ENCODE results near the gene ANKRD22. TPM values are rescaled to one million over a fixed set of nuclear protein-coding genes. Genes with fewer than 3 reads are reported as not detected.

ANKRD22 gene
- total and polyA plus RNA-seq, 10 of the 15 experiments (the other 5 are each of a cell fraction or from before 2014, with no cell fraction given), result 0.30 to 1.3 (median 0.71) TPM

DNA sequence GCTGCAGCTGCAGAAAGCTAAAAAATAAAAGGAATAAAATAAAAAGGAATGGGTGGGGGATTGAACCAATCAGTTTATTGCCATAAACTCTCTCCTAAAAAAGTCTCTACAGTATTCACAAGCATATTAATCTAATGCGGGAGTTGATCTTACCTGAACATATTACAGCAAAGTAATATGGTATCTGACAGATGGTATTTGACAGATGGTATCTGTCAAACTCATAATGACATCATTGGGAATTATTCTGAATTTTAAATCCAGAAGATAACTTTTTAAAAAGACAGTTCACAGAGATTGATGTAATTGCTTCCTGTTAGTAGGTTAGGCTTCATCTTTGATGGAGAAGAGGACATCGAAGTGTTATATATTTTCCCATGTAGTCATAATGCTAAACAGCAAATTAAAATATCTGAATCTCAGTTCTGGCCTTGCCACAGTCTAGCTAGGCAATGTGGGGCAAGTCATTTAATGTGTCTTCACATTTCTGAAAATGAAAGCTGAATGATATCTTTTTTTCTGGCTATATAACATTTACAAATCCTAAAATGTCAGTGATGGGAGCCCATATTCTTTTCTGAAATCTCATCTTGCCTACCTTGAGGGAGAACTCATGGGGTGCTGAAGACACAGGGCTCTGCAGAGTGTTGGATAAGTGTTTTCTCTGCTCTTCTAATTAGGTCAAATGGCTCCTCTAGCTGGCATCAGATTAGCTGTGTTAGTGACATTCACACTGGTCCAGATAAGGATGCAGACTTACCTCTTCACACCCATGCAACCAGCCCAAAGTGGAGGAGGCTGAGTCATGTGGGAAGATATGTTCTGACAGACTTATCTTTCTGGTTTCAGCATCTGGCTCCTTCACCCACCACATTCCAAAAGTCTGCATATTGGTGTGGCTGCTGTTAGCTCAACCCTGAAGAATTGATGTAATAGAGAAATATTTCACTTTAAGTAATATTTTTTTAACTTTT, 51.2 kb downstream of the ANKRD22 start:
- SMC1A ChIA-PET (ENCODE audit: uncharacterized antibody, unreplicated experiment), result interaction anchor here (1.0 kb wide), 1 partner anchor 9 kb away, joined by 3 read pairs; no protein-coding TSS in a partner anchor
- no peak for FAIRE-seq
- H3K27me3 ChIP-seq (replicated peaks in 1 of 2; ENCODE audit: control insufficient read depth in 2 of 2, insufficient read depth in 2 of 2, low read length in 1 of 2), result no peaks in the 10 kb centered on the region
- RAD21 ChIA-PET (ENCODE audit: unreplicated experiment), result no interaction called here
- H3K4me1 ChIP-seq (ENCODE audit: control insufficient read depth, insufficient read depth, low read length), result no peaks in the 10 kb centered on the region
- POLR2A ChIA-PET, result interaction anchor here (0.6 kb wide), 1 partner anchor 138 kb away, joined by 5 read pairs; no protein-coding TSS in a partner anchor
- CTCF ChIA-PET, result interaction anchor here (1.2 to 1.4 kb wide), 3 partner anchors 8 to 207 kb away, joined by 3 to 4 read pairs (median 4); no protein-coding TSS in a partner anchor
- H3K27ac ChIP-seq (ENCODE audit: control insufficient read depth, insufficient read depth), result no peak overlapping the region
- H3K79me2 ChIP-seq (ENCODE audit: control insufficient read depth, insufficient read depth, low read length), result no peaks in the 10 kb centered on the region
- no peaks in the 10 kb centered on the region for H3K36me3 ChIP-seq (ENCODE audit: control insufficient read depth in 2 of 2, insufficient read depth in 2 of 2, low read length in 1 of 2)
- intact Hi-C loops (cut with micrococcal nuclease; ENCODE audit: unreplicated experiment) (no loop called here), in situ Hi-C loops (cut with MboI) (no loop called here)
- H3K9ac ChIP-seq (ENCODE audit: control insufficient read depth, insufficient read depth, low read length), result no peak overlapping the region
- no peak overlapping the region for H3K4me2 ChIP-seq (ENCODE audit: control insufficient read depth, insufficient read depth)
- 50% methylated on average over 2 of the region's 2 CpGs for WGBS (ENCODE audit: insufficient coverage, insufficient replicate concordance, low lambda C conversion rate, missing lambda C conversion rate)
- no peaks in the 10 kb centered on the region for H3K9me3 ChIP-seq (replicated peaks; ENCODE audit: control insufficient read depth, insufficient read depth, low read length)
- no peak overlapping the region for H2AFZ ChIP-seq (ENCODE audit: control insufficient read depth, low read depth, low read length)
- no peak for ATAC-seq
- H3K4me3 ChIP-seq, result no peak overlapping the region
- BruUV-seq (replicated peaks), result no TSS peak
- no peak for DNase-seq (ENCODE audit: low read depth, low spot score)
- TF ChIP-seq RAD21 (IDR thresholded peaks at IDR 0.05; ENCODE audit: insufficient read depth, low read depth, low read length), result no peak
- H4K20me1 ChIP-seq (ENCODE audit: control insufficient read depth, insufficient read depth), result no peaks in the 10 kb centered on the region

- ChIA-PET POLR2A (no interaction called here), CTCF (interaction anchor here (1.0 to 1.4 kb wide), 3 partner anchors 15 to 30 kb away, joined by 3 to 4 read pairs (median 4); no protein-coding TSS in a partner anchor), RAD21 (ENCODE audit: unreplicated experiment) (interaction anchor here (1.8 kb wide), 1 partner anchor 66 kb away, joined by 6 read pairs; no protein-coding TSS in a partner anchor), SMC1A (ENCODE audit: uncharacterized antibody, unreplicated experiment) (interaction anchor here (0.9 to 1.8 kb wide), 5 partner anchors 9 to 107 kb away, joined by 3 to 12 read pairs (median 4); no protein-coding TSS in a partner anchor)
- no peak overlapping the region for H3K9ac ChIP-seq (ENCODE audit: control insufficient read depth, insufficient read depth, low read length)
- no peak for FAIRE-seq
- no peak overlapping the region for H3K27ac ChIP-seq (ENCODE audit: control insufficient read depth, insufficient read depth)
- WGBS (ENCODE audit: insufficient coverage, insufficient replicate concordance, low lambda C conversion rate, missing lambda C conversion rate), result 61% methylated on average over 1 of the region's 1 CpG
- H2AFZ ChIP-seq (ENCODE audit: control insufficient read depth, low read depth, low read length), result no peak overlapping the region
- no peak for DNase-seq (ENCODE audit: low read depth, low spot score)
- H3K4me1 ChIP-seq (ENCODE audit: control insufficient read depth, insufficient read depth, low read length), result peaks cover 7% of the 10 kb centered on the region; the same call in 1 of the 2 replicates
- in situ Hi-C loops (cut with MboI) (no loop called here), intact Hi-C loops (cut with micrococcal nuclease; ENCODE audit: unreplicated experiment) (loop anchor here (5.0 kb wide), 2 partner anchors 37 to 107 kb away; no protein-coding TSS in a partner anchor)
- H3K27me3 ChIP-seq (replicated peaks in 1 of 2; ENCODE audit: control insufficient read depth in 2 of 2, insufficient read depth in 2 of 2, low read length in 1 of 2), result no peaks in the 10 kb centered on the region
- no peaks in the 10 kb centered on the region for H3K36me3 ChIP-seq (ENCODE audit: control insufficient read depth in 2 of 2, insufficient read depth in 2 of 2, low read length in 1 of 2)
- no peak for ATAC-seq
- no peaks in the 10 kb centered on the region for H3K9me3 ChIP-seq (replicated peaks; ENCODE audit: control insufficient read depth, insufficient read depth, low read length)
- H3K79me2 ChIP-seq (ENCODE audit: control insufficient read depth, insufficient read depth, low read length), result no peaks in the 10 kb centered on the region
- H3K4me2 ChIP-seq (ENCODE audit: control insufficient read depth, insufficient read depth), result no peak overlapping the region
- no TSS peak for BruUV-seq (replicated peaks)
- H3K4me3 ChIP-seq, result no peak overlapping the region
- H4K20me1 ChIP-seq (ENCODE audit: control insufficient read depth, insufficient read depth), result no peaks in the 10 kb centered on the region
- TF ChIP-seq RFX5 (IDR thresholded peaks at IDR 0.05; ENCODE audit: low read depth, low read length) (no peak), IRF4 (IDR thresholded peaks at IDR 0.05; ENCODE audit: low read depth, low read length) (no peak), EED (IDR thresholded peaks at IDR 0.05; ENCODE audit: low read depth) (no peak), ATF2 (IDR thresholded peaks at IDR 0.05; ENCODE audit: low read length) (no peak), CUX1 (IDR thresholded peaks at IDR 0.05; ENCODE audit: insufficient replicate concordance, low read depth, low read length) (no peak), PAX8 (IDR thresholded peaks at IDR 0.05) (no peak), TCF7 (IDR thresholded peaks at IDR 0.05; ENCODE audit: borderline replicate concordance) (no peak), FOXK2 (IDR thresholded peaks at IDR 0.05) (no peak)
Measured at GRCh38 chr10:88794731-88795130, 56.9 kb downstream of the ANKRD22 start.

Measured in GM12878 (cell line).